K562 (cell line): ENCODE measurements around the gene CD55. TPM values are rescaled to one million over a fixed set of nuclear protein-coding genes. Genes with fewer than 3 reads are reported as not detected.

Experiments
- C11orf30 ChIP-seq: fragments of 450-650 bp; IDR thresholded peaks from 2 replicates; pipeline ENCODE4 v1.6.1; 2016; ENCODE audit warnings: low read depth, mild to moderate bottlenecking
- CBFA2T3 ChIP-seq: fragments of 450-650 bp; IDR thresholded peaks from 2 replicates; pipeline ENCODE4 v1.6.1; 2017
- CHD2 ChIP-seq: IDR thresholded peaks from 2 replicates; pipeline ENCODE4 v1.6.1; 2011; ENCODE audit warnings: low read depth, low read length
- ELF2 ChIP-seq: fragments of 250-450 bp; sonication (Bioruptor Pico); IDR thresholded peaks from 2 replicates; pipeline ENCODE4 v1.5.0; 2021; ENCODE audit warnings: mild to moderate bottlenecking
- EP400 ChIP-seq: fragments of 450-650 bp; IDR thresholded peaks from 2 replicates; pipeline ENCODE4 v1.6.1; 2017; ENCODE audit warnings: antibody characterized with exemption, mild to moderate bottlenecking, moderate library complexity
- GATA2 ChIP-seq: sonication (generic); formaldehyde crosslinking; IDR thresholded peaks from 2 replicates; pipeline ENCODE4 v1.4.0; 2020; ENCODE audit warnings: mild to moderate bottlenecking, missing genetic modification reagents
- NFE2L1 ChIP-seq: fragments of 450-650 bp; IDR thresholded peaks from 2 replicates; pipeline ENCODE4 v1.6.1; 2016; ENCODE audit warnings: missing genetic modification characterization, low read depth, mild to moderate bottlenecking, missing compliant biosample characterization, moderate library complexity, borderline replicate concordance
- RBM15 ChIP-seq: fragments of 200-400 bp; formaldehyde crosslinking; IDR thresholded peaks from 2 replicates; pipeline ENCODE4 v1.6.1; 2018; ENCODE audit warnings: mild to moderate bottlenecking, low read length, moderate library complexity; ENCODE audit not compliant: insufficient read depth
- SMARCE1 ChIP-seq: fragments of 450-650 bp; IDR thresholded peaks from 2 replicates; pipeline ENCODE4 v1.7.1; 2016; ENCODE audit warnings: mild to moderate bottlenecking
- SMC3 ChIP-seq: conservative IDR thresholded peaks from 2 replicates; pipeline ENCODE4 v1.6.1; 2011; ENCODE audit warnings: low read depth, low read length, improper control_type of control experiment; ENCODE audit not compliant: insufficient read depth
- SPI1 ChIP-seq: IDR thresholded peaks from 2 replicates; pipeline ENCODE4 v1.6.1; 2011; ENCODE audit warnings: low read depth, low read length, control low read depth, borderline replicate concordance
- TRIM24 ChIP-seq, 2 experiments: fragments of 450-650 bp; IDR thresholded peaks; 2 replicates each; pipeline ENCODE4 v1.6.1; 2016
- ZC3H8 ChIP-seq: fragments of 450-650 bp; IDR thresholded peaks from 2 replicates; pipeline ENCODE4 v1.6.1; 2017
- polyA plus RNA-seq, 8 experiments: library from polyadenylated mRNA; depleted of rRNA in 4 of 8; stranded (reverse) in 5 of 8; unstranded in 3 of 8; fragments of >200 nt; fragmentation: Nextera tagmentation in 2 of 8; fragmentation: Illumina TruSeq in 1 of 8; extraction: Ambion mirVana in 2 of 8; extraction: Trizol in 1 of 8; gene quantifications; 2 replicates each; pipeline versions ENCODE4 v1.2.1 to v1.2.3, GENCODE V29; 2011 to 2014; ENCODE audit warnings: inconsistent platforms in 1 of 8, missing spikeins in 1 of 8
- total RNA-seq, 7 experiments: library from RNA; depleted of rRNA in 6 of 7; stranded (reverse); fragments of >200 nt in 6 of 7; fragmentation: Illumina TruSeq in 2 of 7; extraction: Trizol in 2 of 7; gene quantifications; 2 replicates each; pipeline versions ENCODE4 v1.2.1 to v1.2.3, GENCODE V29; 2011 to 2021; ENCODE audit warnings: low replicate concordance in 1 of 7
- TF ChIP-seq, protein P1 (sequence below): sonication (generic); formaldehyde crosslinking; IDR thresholded peaks from 2 replicates; pipeline ENCODE4 v1.8.1; 2023; ENCODE audit warnings: mild to moderate bottlenecking, missing genetic modification reagents, moderate library complexity
- TF ChIP-seq, protein P2 (sequence below), 2 experiments: fragments of 450-650 bp; IDR thresholded peaks; 2 replicates each; pipeline ENCODE4 v1.6.1; 2016; ENCODE audit warnings: mild to moderate bottlenecking in 2 of 2, borderline replicate concordance in 1 of 2, low read depth in 1 of 2, moderate library complexity in 1 of 2
- TF ChIP-seq, protein P3 (sequence below): fragments of 450-650 bp; IDR thresholded peaks from 2 replicates; pipeline ENCODE4 v1.6.1; 2016
- TF ChIP-seq, protein P4 (sequence below): fragments of 450-650 bp; formaldehyde crosslinking; IDR thresholded peaks from 2 replicates; pipeline ENCODE4 v1.4.0; 2022; ENCODE audit warnings: mild to moderate bottlenecking, moderate library complexity

Gene CD55
- total and polyA plus RNA-seq, 9 of the 15 experiments (the other 6 are each of a cell fraction or from before 2014, with no cell fraction given), result 17.7 to 150 (median 97.0) TPM

GRCh38 chr1:207302618-207303393 is 18.7 kb upstream of the CD55 start (continued):
- TF ChIP-seq, protein P1, sequence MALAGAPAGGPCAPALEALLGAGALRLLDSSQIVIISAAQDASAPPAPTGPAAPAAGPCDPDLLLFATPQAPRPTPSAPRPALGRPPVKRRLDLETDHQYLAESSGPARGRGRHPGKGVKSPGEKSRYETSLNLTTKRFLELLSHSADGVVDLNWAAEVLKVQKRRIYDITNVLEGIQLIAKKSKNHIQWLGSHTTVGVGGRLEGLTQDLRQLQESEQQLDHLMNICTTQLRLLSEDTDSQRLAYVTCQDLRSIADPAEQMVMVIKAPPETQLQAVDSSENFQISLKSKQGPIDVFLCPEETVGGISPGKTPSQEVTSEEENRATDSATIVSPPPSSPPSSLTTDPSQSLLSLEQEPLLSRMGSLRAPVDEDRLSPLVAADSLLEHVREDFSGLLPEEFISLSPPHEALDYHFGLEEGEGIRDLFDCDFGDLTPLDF, result no peak
- TF ChIP-seq GATA2 (CRISPR knock-in tag) (peak; percentile 11; the same call in 1 of the 2 replicates), CHD2 (no peak), ELF2 (CRISPR knock-in tag) (no peak), SMC3 (no peak), RBM15 (no peak), EP400 (0 out of 2 replicates have a peak, but pooled peaks have one; percentile 14), SPI1 (peak; percentile 68; the same call in 1 of the 2 replicates), C11orf30 (no peak), ZC3H8 (no peak), NFE2L1 (tag) (no peak), CBFA2T3 (peak; percentile 37; the same call in 1 of the 2 replicates), SMARCE1 (0 out of 2 replicates have a peak, but pooled peaks have one; percentile 45), TRIM24 (IDR thresholded peaks at IDR 0.05) (peak in 1 of 2 experiments; percentile 6; a peak in 1 of 4 replicates)
- TF ChIP-seq, protein P2, sequence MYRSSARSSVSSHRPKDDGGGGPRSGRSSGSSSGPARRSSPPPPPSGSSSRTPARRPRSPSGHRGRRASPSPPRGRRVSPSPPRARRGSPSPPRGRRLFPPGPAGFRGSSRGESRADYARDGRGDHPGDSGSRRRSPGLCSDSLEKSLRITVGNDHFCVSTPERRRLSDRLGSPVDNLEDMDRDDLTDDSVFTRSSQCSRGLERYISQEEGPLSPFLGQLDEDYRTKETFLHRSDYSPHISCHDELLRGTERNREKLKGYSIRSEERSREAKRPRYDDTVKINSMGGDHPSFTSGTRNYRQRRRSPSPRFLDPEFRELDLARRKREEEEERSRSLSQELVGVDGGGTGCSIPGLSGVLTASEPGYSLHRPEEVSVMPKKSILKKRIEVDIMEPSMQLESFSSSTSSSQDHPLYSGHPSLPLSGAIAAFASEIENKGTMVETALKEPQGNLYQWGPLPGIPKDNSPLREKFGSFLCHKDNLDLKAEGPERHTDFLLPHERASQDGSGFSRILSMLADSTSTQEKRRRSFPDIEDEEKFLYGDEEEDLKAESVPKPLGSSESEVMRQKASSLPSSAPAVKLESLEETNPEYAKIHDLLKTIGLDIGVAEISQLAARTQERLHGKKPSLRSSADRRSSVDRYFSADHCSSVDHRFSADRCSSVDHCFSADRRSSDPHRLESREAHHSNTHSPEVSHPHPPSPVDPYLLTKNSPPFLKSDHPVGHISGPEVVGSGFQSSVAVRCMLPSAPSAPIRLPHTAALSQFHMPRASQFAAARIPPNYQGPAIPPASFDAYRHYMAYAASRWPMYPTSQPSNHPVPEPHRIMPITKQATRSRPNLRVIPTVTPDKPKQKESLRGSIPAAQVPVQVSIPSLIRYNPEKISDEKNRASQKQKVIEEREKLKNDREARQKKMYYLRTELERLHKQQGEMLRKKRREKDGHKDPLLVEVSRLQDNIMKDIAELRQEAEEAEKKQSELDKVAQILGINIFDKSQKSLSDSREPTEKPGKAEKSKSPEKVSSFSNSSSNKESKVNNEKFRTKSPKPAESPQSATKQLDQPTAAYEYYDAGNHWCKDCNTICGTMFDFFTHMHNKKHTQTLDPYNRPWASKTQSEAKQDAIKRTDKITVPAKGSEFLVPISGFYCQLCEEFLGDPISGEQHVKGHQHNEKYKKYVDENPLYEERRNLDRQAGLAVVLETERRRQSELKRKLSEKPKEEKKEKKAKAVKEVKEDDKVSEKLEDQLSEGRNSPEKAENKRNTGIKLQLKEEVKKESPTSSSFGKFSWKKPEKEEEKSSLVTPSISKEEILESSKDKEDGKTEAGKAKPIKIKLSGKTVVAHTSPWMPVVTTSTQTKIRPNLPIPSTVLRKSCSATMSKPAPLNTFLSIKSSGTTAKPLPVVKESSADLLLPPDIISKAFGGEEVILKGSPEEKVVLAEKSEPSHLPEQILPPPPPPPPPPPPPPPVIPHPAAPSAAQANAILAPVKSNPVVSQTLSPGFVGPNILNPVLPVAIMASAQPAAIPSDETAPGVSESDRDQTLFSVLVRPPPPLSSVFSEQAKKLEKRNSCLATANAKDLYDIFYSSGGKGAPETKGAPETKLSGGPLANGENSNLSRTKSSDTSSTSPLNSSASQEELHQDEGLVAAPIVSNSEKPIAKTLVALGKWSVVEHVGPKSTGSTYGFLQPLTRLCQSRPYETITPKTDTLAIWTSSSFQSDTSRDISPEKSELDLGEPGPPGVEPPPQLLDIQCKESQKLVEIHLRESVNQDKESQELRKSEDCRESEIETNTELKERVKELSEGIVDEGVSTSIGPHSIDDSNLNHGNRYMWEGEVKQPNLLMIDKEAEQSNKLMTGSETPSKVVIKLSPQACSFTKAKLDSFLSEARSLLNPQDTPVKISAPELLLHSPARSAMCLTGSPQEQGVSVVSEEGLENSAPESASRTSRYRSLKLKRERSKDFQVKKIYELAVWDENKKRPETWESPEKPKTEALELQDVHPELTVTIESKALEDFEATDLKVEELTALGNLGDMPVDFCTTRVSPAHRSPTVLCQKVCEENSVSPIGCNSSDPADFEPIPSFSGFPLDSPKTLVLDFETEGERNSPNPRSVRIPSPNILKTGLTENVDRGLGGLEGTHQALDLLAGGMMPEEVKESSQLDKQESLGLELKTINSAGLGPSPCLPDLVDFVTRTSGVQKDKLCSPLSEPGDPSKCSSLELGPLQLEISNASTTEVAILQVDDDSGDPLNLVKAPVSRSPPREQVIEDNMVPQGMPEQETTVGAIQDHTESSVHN (IDR thresholded peaks at IDR 0.05; ENCODE audit: borderline replicate concordance in 1 of 2, low read depth in 1 of 2), result peak in 1 of 2 experiments; percentile 32; a peak in 1 of 4 replicates
- TF ChIP-seq, protein P3, sequence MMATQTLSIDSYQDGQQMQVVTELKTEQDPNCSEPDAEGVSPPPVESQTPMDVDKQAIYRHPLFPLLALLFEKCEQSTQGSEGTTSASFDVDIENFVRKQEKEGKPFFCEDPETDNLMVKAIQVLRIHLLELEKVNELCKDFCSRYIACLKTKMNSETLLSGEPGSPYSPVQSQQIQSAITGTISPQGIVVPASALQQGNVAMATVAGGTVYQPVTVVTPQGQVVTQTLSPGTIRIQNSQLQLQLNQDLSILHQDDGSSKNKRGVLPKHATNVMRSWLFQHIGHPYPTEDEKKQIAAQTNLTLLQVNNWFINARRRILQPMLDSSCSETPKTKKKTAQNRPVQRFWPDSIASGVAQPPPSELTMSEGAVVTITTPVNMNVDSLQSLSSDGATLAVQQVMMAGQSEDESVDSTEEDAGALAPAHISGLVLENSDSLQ, result peak; percentile 78
- TF ChIP-seq, protein P4, sequence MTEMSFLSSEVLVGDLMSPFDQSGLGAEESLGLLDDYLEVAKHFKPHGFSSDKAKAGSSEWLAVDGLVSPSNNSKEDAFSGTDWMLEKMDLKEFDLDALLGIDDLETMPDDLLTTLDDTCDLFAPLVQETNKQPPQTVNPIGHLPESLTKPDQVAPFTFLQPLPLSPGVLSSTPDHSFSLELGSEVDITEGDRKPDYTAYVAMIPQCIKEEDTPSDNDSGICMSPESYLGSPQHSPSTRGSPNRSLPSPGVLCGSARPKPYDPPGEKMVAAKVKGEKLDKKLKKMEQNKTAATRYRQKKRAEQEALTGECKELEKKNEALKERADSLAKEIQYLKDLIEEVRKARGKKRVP (CRISPR knock-in tag), result no peak
